ENCODE results near the gene NELL1.
A peak's percentile ranks its signal among the peaks of the same experiment; 100 is the strongest.

The NELL1 gene

GRCh38 chr11:21446939-21447590, 777.7 kb downstream of the NELL1 start:
- TF ChIP-seq CTCF (IDR thresholded peaks at IDR 0.05; ENCODE audit: insufficient read depth, low read depth, low read length, missing control alignments), result no peak
- peak; percentile 5 for DNase-seq (ENCODE audit: low read depth)
- H3K4me3 ChIP-seq (ENCODE audit: low read depth, low read length), result no peak overlapping the region

GRCh38 chr11:21447871-21448270, 778.5 kb downstream of the NELL1 start:
- H3K4me3 ChIP-seq (ENCODE audit: low read depth, low read length), result no peak overlapping the region
- no peak for TF ChIP-seq CTCF (IDR thresholded peaks at IDR 0.05; ENCODE audit: insufficient read depth, low read depth, low read length, missing control alignments)
- DNase-seq (ENCODE audit: low read depth), result no peak

- TF ChIP-seq CTCF (IDR thresholded peaks at IDR 0.05; ENCODE audit: insufficient read depth, low read depth, low read length, missing control alignments), result no peak
- no peak for DNase-seq (ENCODE audit: low read depth)
- no peak overlapping the region for H3K4me3 ChIP-seq (ENCODE audit: low read depth, low read length)
Measured at GRCh38 chr11:21456186-21456585, 786.8 kb downstream of the NELL1 start.

GRCh38 chr11:21460082-21460481, 790.7 kb downstream of the NELL1 start:
- DNase-seq (ENCODE audit: low read depth), result no peak
- H3K4me3 ChIP-seq (ENCODE audit: low read depth, low read length), result no peak overlapping the region
- TF ChIP-seq CTCF (IDR thresholded peaks at IDR 0.05; ENCODE audit: insufficient read depth, low read depth, low read length, missing control alignments), result no peak

- no peak for TF ChIP-seq CTCF (IDR thresholded peaks at IDR 0.05; ENCODE audit: insufficient read depth, low read depth, low read length, missing control alignments)
- DNase-seq (ENCODE audit: low read depth), result no peak
- H3K4me3 ChIP-seq (ENCODE audit: low read depth, low read length), result no peak overlapping the region
Measured at GRCh38 chr11:21461701-21462100, 792.3 kb downstream of the NELL1 start.

- no peak overlapping the region for H3K4me3 ChIP-seq (ENCODE audit: low read depth, low read length)
- no peak for DNase-seq (ENCODE audit: low read depth)
- no peak for TF ChIP-seq CTCF (IDR thresholded peaks at IDR 0.05; ENCODE audit: insufficient read depth, low read depth, low read length, missing control alignments)
Measured at GRCh38 chr11:21464601-21465193, 795.3 kb downstream of the NELL1 start.

- no peak for TF ChIP-seq CTCF (IDR thresholded peaks at IDR 0.05; ENCODE audit: insufficient read depth, low read depth, low read length, missing control alignments)
- DNase-seq (ENCODE audit: low read depth), result no peak
- no peak overlapping the region for H3K4me3 ChIP-seq (ENCODE audit: low read depth, low read length)
Measured at GRCh38 chr11:21465203-21465602, 795.8 kb downstream of the NELL1 start.

Measured in GM12865 (cell line).